GM23248 (cell line): ENCODE data around the gene AREG. TPM values are rescaled to one million over a fixed set of nuclear protein-coding genes. Genes with fewer than 3 reads are reported as not detected.
A peak's percentile ranks its signal among the peaks of the same experiment; 100 is the strongest.

Source experiments
- DNase-seq: peaks from one replicate; pipeline ENCODE4 v3.0.0-alpha.2; 2015
- H2AFZ ChIP-seq: fragments of 200-600 bp; sonication (generic); 2 replicates; pipeline ENCODE4 v1.6.1; 2016; ENCODE audit warnings: antibody characterized with exemption
- H3F3A ChIP-seq: fragments of 200-600 bp; sonication (generic); 2 replicates; pipeline ENCODE4 v1.6.1; 2016; ENCODE audit warnings: mild to moderate bottlenecking, antibody characterized with exemption, mixed run types; ENCODE audit not compliant: insufficient read depth
- H3K27ac ChIP-seq: fragments of 200-600 bp; sonication (generic); 2 replicates; pipeline ENCODE4 v1.5.1; 2016; ENCODE audit warnings: mild to moderate bottlenecking
- H3K27me3 ChIP-seq: fragments of 200-600 bp; sonication (generic); replicated peaks from 2 replicates; pipeline ENCODE4 v1.6.1; 2016; ENCODE audit warnings: mild to moderate bottlenecking; ENCODE audit not compliant: insufficient read depth
- H3K36me3 ChIP-seq: fragments of 200-600 bp; sonication (generic); 2 replicates; pipeline ENCODE4 v1.6.1; 2016; ENCODE audit warnings: low read depth, mild to moderate bottlenecking
- H3K4me1 ChIP-seq: fragments of 200-600 bp; sonication (generic); 2 replicates; pipeline ENCODE4 v1.6.1; 2016; ENCODE audit warnings: mild to moderate bottlenecking; ENCODE audit not compliant: insufficient read depth
- H3K4me2 ChIP-seq: fragments of 200-600 bp; sonication (generic); one replicate; pipeline ENCODE4 v1.6.1; 2016; ENCODE audit warnings: mild to moderate bottlenecking; ENCODE audit not compliant: unreplicated experiment
- H3K4me3 ChIP-seq: fragments of 200-600 bp; sonication (generic); 2 replicates; pipeline ENCODE4 v1.5.1; 2016; ENCODE audit warnings: mild to moderate bottlenecking
- H3K79me2 ChIP-seq: fragments of 200-600 bp; sonication (generic); 2 replicates; pipeline ENCODE4 v1.6.1; 2016; ENCODE audit warnings: mild to moderate bottlenecking; ENCODE audit not compliant: insufficient read depth
- H3K9ac ChIP-seq: fragments of 200-600 bp; sonication (generic); 2 replicates; pipeline ENCODE4 v1.6.1; 2016; ENCODE audit warnings: mild to moderate bottlenecking
- H3K9me2 ChIP-seq: fragments of 200-600 bp; sonication (generic); 2 replicates; pipeline ENCODE4 v1.6.1; 2016; ENCODE audit warnings: mixed run types, mild to moderate bottlenecking, moderate library complexity; ENCODE audit not compliant: insufficient read depth
- H3K9me3 ChIP-seq: fragments of 200-600 bp; sonication (generic); one replicate; pipeline ENCODE4 v1.6.1; 2017; ENCODE audit warnings: low read depth
- H4K20me1 ChIP-seq: fragments of 200-600 bp; sonication (generic); 2 replicates; pipeline ENCODE4 v1.6.0; 2016; ENCODE audit not compliant: insufficient read depth
- EZH2 ChIP-seq: fragments of 200-600 bp; sonication (generic); IDR thresholded peaks from 2 replicates; pipeline ENCODE4 v1.6.1; 2018; ENCODE audit warnings: antibody characterized with exemption, mild to moderate bottlenecking; ENCODE audit not compliant: insufficient read depth, poor library complexity, severe bottlenecking
- EZH2phosphoT487 ChIP-seq: fragments of 200-600 bp; sonication (generic); IDR thresholded peaks from 2 replicates; pipeline ENCODE4 v1.6.1; 2018; ENCODE audit warnings: antibody characterized with exemption, moderate library complexity, mild to moderate bottlenecking, low read depth; ENCODE audit not compliant: insufficient read depth
- WGBS, 2 experiments: methylation state at CpG; one replicate each; pipeline ENCODE4 v1.1.6; 2015 to 2017; ENCODE audit warnings: low lambda C conversion rate in 2 of 2, low coverage in 1 of 2; ENCODE audit errors: missing lambda C conversion rate in 2 of 2; 5-methylcytosine and 5-hydroxymethylcytosine counted together
- in situ Hi-C: fragments of 300-500 bp; cut with MboI; formaldehyde crosslinking; loops from 2 replicates; pipeline ENCODE4 v1.15.0; 2020
- polyA plus RNA-seq: library from polyadenylated mRNA; unstranded; fragments of >200 nt; fragmentation: Nextera tagmentation; extraction: Ambion mirVana; gene quantifications from 2 replicates; pipeline ENCODE4 v1.2.1, GENCODE V29; 2016
- total RNA-seq: library from RNA; depleted of rRNA; stranded (reverse); fragments of >200 nt; shearing (Covaris generic); gene quantifications from 2 replicates; pipeline ENCODE4 v1.2.3, GENCODE V29; 2014

Gene AREG
- total and polyA plus RNA-seq, 2 experiments from 2014 or later, result 0.76 to 0.97 TPM

GRCh38 chr4:74447636-74448233, 2.8 kb downstream of the AREG start:
- no peak overlapping the region for H3K4me3 ChIP-seq
- no peaks in the 10 kb centered on the region for H3K9me2 ChIP-seq
- in situ Hi-C loops, result no loop called here
- no peaks in the 10 kb centered on the region for H3K79me2 ChIP-seq
- H3K36me3 ChIP-seq, result no peaks in the 10 kb centered on the region
- TF ChIP-seq EZH2 (no peak), EZH2phosphoT487 (no peak)
- no peaks in the 10 kb centered on the region for H4K20me1 ChIP-seq
- DNase-seq, result no peak
- H3K9ac ChIP-seq, result no peak overlapping the region
- H3K27me3 ChIP-seq, result no peaks in the 10 kb centered on the region
- H2AFZ ChIP-seq, result no peak overlapping the region
- H3K27ac ChIP-seq, result no peak overlapping the region
- WGBS, 2 experiments, result 89 to 95% methylated on average over 5 of the region's 5 CpGs
- H3K4me2 ChIP-seq, result no peak overlapping the region
- H3F3A ChIP-seq, result 0 out of 2 replicates have a peak, but pooled peaks cover 4% of the 10 kb centered on the region
- no peaks in the 10 kb centered on the region for H3K9me3 ChIP-seq
- peaks cover 24% of the 10 kb centered on the region for H3K4me1 ChIP-seq

GRCh38 chr4:74449571-74450297, 4.8 kb downstream of the AREG start:
- Histone ChIP-seq H3K27me3 (no peaks in the 10 kb centered on the region), H4K20me1 (no peaks in the 10 kb centered on the region), H3K27ac (no peak overlapping the region), H3K79me2 (no peaks in the 10 kb centered on the region), H3K9me3 (no peaks in the 10 kb centered on the region), H3K9me2 (no peaks in the 10 kb centered on the region), H3F3A (no peaks in the 10 kb centered on the region), H3K36me3 (no peaks in the 10 kb centered on the region), H3K4me2 (peak overlapping the region; percentile 53), H2AFZ (no peak overlapping the region), H3K4me3 (no peak overlapping the region), H3K4me1 (peaks cover 24% of the 10 kb centered on the region), H3K9ac (no peak overlapping the region)
- in situ Hi-C loops, result no loop called here
- 51 to 54% methylated on average over 6 of the region's 6 CpGs for WGBS, 2 experiments
- TF ChIP-seq EZH2 (no peak), EZH2phosphoT487 (no peak)
- DNase-seq, result peak; percentile 55

GRCh38 chr4:74450298-74450683, 5.4 kb downstream of the AREG start:
- H3K36me3 ChIP-seq, result no peaks in the 10 kb centered on the region
- no peaks in the 10 kb centered on the region for H3K79me2 ChIP-seq
- no peak overlapping the region for H3K9ac ChIP-seq
- TF ChIP-seq EZH2, result no peak
- in situ Hi-C loops, result no loop called here
- H3K4me2 ChIP-seq, result peak overlapping the region; percentile 53
- no peaks in the 10 kb centered on the region for H3K9me2 ChIP-seq
- H3K4me3 ChIP-seq, result no peak overlapping the region
- H2AFZ ChIP-seq, result no peak overlapping the region
- H3K27ac ChIP-seq, result no peak overlapping the region
- no peaks in the 10 kb centered on the region for H3F3A ChIP-seq
- H3K9me3 ChIP-seq, result no peaks in the 10 kb centered on the region
- 11 to 12% methylated on average over 4 of the region's 4 CpGs for WGBS, 2 experiments
- H3K27me3 ChIP-seq, result no peaks in the 10 kb centered on the region
- H4K20me1 ChIP-seq, result no peaks in the 10 kb centered on the region
- no peak for DNase-seq
- H3K4me1 ChIP-seq, result peaks cover 24% of the 10 kb centered on the region

- H3K79me2 ChIP-seq, result no peaks in the 10 kb centered on the region
- peak; percentile 83 for DNase-seq
- no peak overlapping the region for H3K9ac ChIP-seq
- no peaks in the 10 kb centered on the region for H3F3A ChIP-seq
- H3K36me3 ChIP-seq, result no peaks in the 10 kb centered on the region
- in situ Hi-C loops, result no loop called here
- H3K4me2 ChIP-seq, result peak overlapping the region; percentile 16
- TF ChIP-seq EZH2phosphoT487, result no peak
- no peak for TF ChIP-seq EZH2
- no peak overlapping the region for H3K4me3 ChIP-seq
- H3K4me1 ChIP-seq, result peaks cover 24% of the 10 kb centered on the region
- 3 to 4% methylated on average over 1 of the region's 1 CpG for WGBS, 2 experiments
- no peaks in the 10 kb centered on the region for H3K9me3 ChIP-seq
- H4K20me1 ChIP-seq, result no peaks in the 10 kb centered on the region
- H2AFZ ChIP-seq, result no peak overlapping the region
- no peaks in the 10 kb centered on the region for H3K27me3 ChIP-seq
- H3K9me2 ChIP-seq, result no peaks in the 10 kb centered on the region
- H3K27ac ChIP-seq, result no peak overlapping the region
Observed at GRCh38 chr4:74451214-74451661, 6.3 kb downstream of the AREG start.
